Heart right ventricle (tissue), 16 donors: Measurements from ENCODE around the gene MYO1E. TPM values are rescaled to one million over a fixed set of nuclear protein-coding genes. Genes with fewer than 3 reads are reported as not detected.

ENCODE experiments used
- ATAC-seq, 8 donors: fragments of 200-7000 bp; cut with Tn5 transposase; one replicate each; pipeline ENCODE4 v1.9.1; 2020; ENCODE audit warnings: mild to moderate bottlenecking in 8 of 8, moderate library complexity in 8 of 8, moderate number of reproducible peaks in 1 of 8
- DNase-seq, 2 donors: peaks; one replicate each; pipeline ENCODE4 v3.0.0-alpha.2; 2020
- H3K27ac ChIP-seq, 10 donors: fragments of 200-600 bp; sonication (generic) in 2 of 10; one replicate each; pipeline versions ENCODE4 v1.5.0 to v1.8.0; 2020 to 2022; ENCODE audit warnings: mild to moderate bottlenecking in 3 of 10
- H3K27me3 ChIP-seq, 7 donors: fragments of 200-600 bp; one replicate each; pipeline ENCODE4 v1.8.0; 2021 to 2022; ENCODE audit warnings: mild to moderate bottlenecking in 2 of 7
- H3K36me3 ChIP-seq, 9 donors: fragments of 200-600 bp; sonication (generic) in 1 of 9; one replicate each; pipeline versions ENCODE4 v1.5.0 to v1.8.0; 2020 to 2022; ENCODE audit warnings: mild to moderate bottlenecking in 2 of 9
- H3K4me1 ChIP-seq, 9 donors: fragments of 200-600 bp; sonication (generic) in 1 of 9; one replicate each; pipeline versions ENCODE4 v1.5.0 to v1.8.0; 2020 to 2022; ENCODE audit warnings: mild to moderate bottlenecking in 4 of 9
- H3K4me3 ChIP-seq, 10 donors: fragments of 200-600 bp; sonication (generic) in 2 of 10; one replicate each; pipeline versions ENCODE4 v1.5.0 to v1.8.0; 2020 to 2022; ENCODE audit warnings: mild to moderate bottlenecking in 7 of 10, moderate library complexity in 2 of 10
- H3K9me3 ChIP-seq, 11 donors: fragments of 200-600 bp in 10 of 11; sonication (generic) in 2 of 11; one replicate each; pipeline versions ENCODE4 v1.5.0 to v1.8.0; 2013 to 2022; ENCODE audit warnings: mild to moderate bottlenecking in 2 of 11, control low read depth in 1 of 11, moderate library complexity in 1 of 11
- CTCF ChIP-seq, 9 donors: fragments of 200-600 bp; sonication (generic) in 2 of 9; IDR thresholded peaks; one replicate each; pipeline versions ENCODE4 v1.5.0 to v1.8.0; 2021 to 2022; ENCODE audit warnings: antibody characterized with exemption in 9 of 9, mild to moderate bottlenecking in 5 of 9, moderate library complexity in 1 of 9
- WGBS, 2 donors: extraction: QIAGEN DNeasy Blood & Tissue Kit; methylation state at CpG; one replicate each; pipeline ENCODE4 v1.1.7; 2013; ENCODE audit warnings: inconsistent platforms in 1 of 2; 5-methylcytosine and 5-hydroxymethylcytosine counted together
- intact Hi-C, 10 donors: fragments of 100-400 bp; cut with DNase I; formaldehyde crosslinking; loops; one replicate each; pipeline versions ENCODE4 v1.11.1 to v1.14.2; 2022
- polyA plus RNA-seq, 2 donors: library from polyadenylated mRNA; stranded (reverse); fragments of 200-250 nt; gene quantifications; one replicate each; pipeline ENCODE4 v1.2.3, GENCODE V29; 2013
- total RNA-seq, 10 donors: library from RNA; stranded (reverse); fragmentation: NEBNext Ultra II Directional in 3 of 10; extraction: Animal tissue kit (Norgen Biotek cat#: 25700) in 3 of 10; gene quantifications; one replicate each; pipeline versions ENCODE4 v1.2.1 to v1.2.4, GENCODE V29; 2021 to 2023
- donor health status: Arrhythmogenic right ventricular cardiomyopathy.
- donor health status: ischemic (EF 13 %, LVEDD 7.1; RV severe dilation, severe dysfunction).
- donor health status: healthy with polysubstance abuse.
- donor health status: DM: no; HTN: yes; CAD: no.
- donor health status: DM: no; HTN: no; CAD: no.
- donor health status: ischemic (EF 25% LVEDD 6.9; RV normal size, moderate dysfunction).
- donor health status: ischemic (EF 25% LVEDD 5.7; RV mildly dilated, moderate dysfunction).
- donor health status: healthy.
- donor health status: DM: yes; HTN: yes; CAD: no.
- donor health status: Ischemic cardiomyopathy.
- donor health status: ischemic (EF 35%, LVEDD 5.7; RV mildly dilated, moderate dysfunction).
- donor health status: nonischemic (EF 11% LVEDD 7.7; RV severe dilation, severe dysfunction).
- donor health status: DM: yes; HTN: yes; CAD: no.
- donor health status: PGD.
- donor health status: ischemic (EF 29% LVEDD 5.4; RV normal size, mild dysfunction).
- donor health status: nonischemic (EF 23%, LVEDD 6.1; RV moderate dilation, normal function).

The MYO1E gene
- total and polyA plus RNA-seq, 12 donors = 9.3 to 75.3 (median 27.4) TPM

GRCh38 chr15:59242649-59243048 is 130.0 kb downstream of the MYO1E start:
- DNase-seq (no peak), ATAC-seq (no peak)
- Histone ChIP-seq H3K27ac (no peak overlapping the region), H3K36me3 (peaks cover 0 to 22% (median 0%) of the 10 kb centered on the region in 9 donors), H3K4me3 (no peak overlapping the region), H3K4me1 (peaks cover 0 to 32% (median 13%) of the 10 kb centered on the region in 9 donors), H3K27me3 (no peaks in the 10 kb centered on the region), H3K9me3 (no peaks in the 10 kb centered on the region)
- intact Hi-C loops = loop anchor here in 2 of 10 donors (10.0 kb wide), 2 partner anchors 242 to 252 kb away; no protein-coding TSS in a partner anchor
- no peak for TF ChIP-seq CTCF (IDR thresholded peaks at IDR 0.05)
- WGBS, 2 donors = 88 to 92% methylated on average over 2 of the region's 2 CpGs

GRCh38 chr15:59240036-59240435 is 132.6 kb downstream of the MYO1E start:
- Histone ChIP-seq H3K4me1 (peaks cover 0 to 37% (median 21%) of the 10 kb centered on the region in 9 donors), H3K9me3 (no peaks in the 10 kb centered on the region), H3K27me3 (no peaks in the 10 kb centered on the region), H3K4me3 (no peak overlapping the region), H3K27ac (no peak overlapping the region), H3K36me3 (peaks cover 0 to 12% (median 0%) of the 10 kb centered on the region in 9 donors)
- DNase-seq (no peak), ATAC-seq (no peak)
- 62 to 64% methylated on average over 5 of the region's 5 CpGs for WGBS, 2 donors
- TF ChIP-seq CTCF (IDR thresholded peaks at IDR 0.05) = no peak
- intact Hi-C loops = loop anchor here in 2 of 10 donors (10.0 kb wide), 2 partner anchors 245 to 255 kb away; no protein-coding TSS in a partner anchor

GRCh38 chr15:59237924-59238331 is 134.7 kb downstream of the MYO1E start:
- peak overlapping the region in 2 of 10 donors; percentile 18 to 20 for H3K27ac ChIP-seq
- ATAC-seq = no peak
- no peak for DNase-seq
- H3K27me3 ChIP-seq = no peaks in the 10 kb centered on the region
- no peak for TF ChIP-seq CTCF (IDR thresholded peaks at IDR 0.05)
- intact Hi-C loops = no loop called here
- 75 to 81% methylated on average over 5 of the region's 5 CpGs for WGBS, 2 donors
- peaks cover 0 to 12% (median 0%) of the 10 kb centered on the region in 9 donors for H3K36me3 ChIP-seq
- H3K9me3 ChIP-seq = no peaks in the 10 kb centered on the region
- no peak overlapping the region for H3K4me3 ChIP-seq
- peaks cover 0 to 39% (median 24%) of the 10 kb centered on the region in 9 donors for H3K4me1 ChIP-seq

GRCh38 chr15:59237119-59237855 is 135.4 kb downstream of the MYO1E start:
- Histone ChIP-seq H3K36me3 (peaks cover 0 to 6% (median 0%) of the 10 kb centered on the region in 9 donors), H3K27ac (peak overlapping the region in 4 of 10 donors; percentile 20 to 57 (median 41)), H3K27me3 (no peaks in the 10 kb centered on the region), H3K4me3 (no peak overlapping the region), H3K9me3 (no peaks in the 10 kb centered on the region), H3K4me1 (peaks cover 2 to 45% (median 27%) of the 10 kb centered on the region in 9 donors)
- intact Hi-C loops = no loop called here
- WGBS, 2 donors = 78 to 81% methylated on average over 8 of the region's 8 CpGs
- no peak for TF ChIP-seq CTCF (IDR thresholded peaks at IDR 0.05)
- ATAC-seq = peak in 4 of 8 donors; percentile 50 to 72 (median 67)
- DNase-seq = peak in 1 of 2 donors; percentile 23
